Measurements from ENCODE around the gene KRTAP10-11.

DNA sequence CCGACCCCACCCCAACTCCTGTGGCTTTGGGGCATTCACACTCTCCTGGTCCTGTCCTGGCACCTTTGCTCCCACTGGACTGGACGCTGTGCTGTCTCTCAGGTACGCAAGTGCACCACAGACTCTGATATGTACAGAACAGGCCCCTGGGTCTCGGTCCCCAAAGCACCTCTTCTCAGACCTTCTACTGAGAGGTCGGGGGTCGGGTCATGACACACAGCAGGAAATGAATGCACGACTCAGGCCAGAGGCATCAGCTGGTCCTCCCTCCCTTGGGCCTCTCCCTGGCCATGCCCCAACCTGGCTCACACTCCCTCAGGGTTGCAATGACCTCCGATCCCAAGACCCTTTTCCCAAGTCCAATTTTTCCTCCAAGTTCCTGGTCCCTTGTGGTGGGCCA lies 49.0 kb downstream of the KRTAP10-11 start:
- no peak for TF ChIP-seq POLR2A (IDR thresholded peaks at IDR 0.05)
- TF ChIP-seq, protein P1, sequence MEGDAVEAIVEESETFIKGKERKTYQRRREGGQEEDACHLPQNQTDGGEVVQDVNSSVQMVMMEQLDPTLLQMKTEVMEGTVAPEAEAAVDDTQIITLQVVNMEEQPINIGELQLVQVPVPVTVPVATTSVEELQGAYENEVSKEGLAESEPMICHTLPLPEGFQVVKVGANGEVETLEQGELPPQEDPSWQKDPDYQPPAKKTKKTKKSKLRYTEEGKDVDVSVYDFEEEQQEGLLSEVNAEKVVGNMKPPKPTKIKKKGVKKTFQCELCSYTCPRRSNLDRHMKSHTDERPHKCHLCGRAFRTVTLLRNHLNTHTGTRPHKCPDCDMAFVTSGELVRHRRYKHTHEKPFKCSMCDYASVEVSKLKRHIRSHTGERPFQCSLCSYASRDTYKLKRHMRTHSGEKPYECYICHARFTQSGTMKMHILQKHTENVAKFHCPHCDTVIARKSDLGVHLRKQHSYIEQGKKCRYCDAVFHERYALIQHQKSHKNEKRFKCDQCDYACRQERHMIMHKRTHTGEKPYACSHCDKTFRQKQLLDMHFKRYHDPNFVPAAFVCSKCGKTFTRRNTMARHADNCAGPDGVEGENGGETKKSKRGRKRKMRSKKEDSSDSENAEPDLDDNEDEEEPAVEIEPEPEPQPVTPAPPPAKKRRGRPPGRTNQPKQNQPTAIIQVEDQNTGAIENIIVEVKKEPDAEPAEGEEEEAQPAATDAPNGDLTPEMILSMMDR (IDR thresholded peaks at IDR 0.05 in 4 of 5, conservative IDR thresholded peaks at IDR 0.05 in 1 of 5): no peak
